Prostate gland (tissue), 2 donors: ENCODE results near the gene NSG2. TPM values are rescaled to one million over a fixed set of nuclear protein-coding genes. Genes with fewer than 3 reads are reported as not detected.

ENCODE experiments used
- DNase-seq: peaks from one replicate; pipeline ENCODE4 v3.0.0-alpha.2; 2019; ENCODE audit warnings: low spot score
- H3K27ac ChIP-seq, 2 donors: fragments of 200-600 bp; sonication (generic); 2 replicates each; pipeline ENCODE4 v1.5.1; 2017 to 2019
- H3K27me3 ChIP-seq: fragments of 200-600 bp; sonication (generic); replicated peaks from 2 replicates; pipeline ENCODE4 v1.5.1; 2019; ENCODE audit not compliant: insufficient read depth
- H3K36me3 ChIP-seq, 2 donors: fragments of 200-600 bp; sonication (generic); 1 replicate in 1 of 2; 2 replicates in 1 of 2; pipeline versions ENCODE4 v1.5.1 to v1.8.1; 2017 to 2019
- H3K4me1 ChIP-seq: fragments of 200-600 bp; sonication (generic); replicated peaks from 2 replicates; pipeline ENCODE4 v1.5.1; 2019
- H3K4me3 ChIP-seq, 2 donors: fragments of 200-600 bp; sonication (generic); 2 replicates each; pipeline ENCODE4 v1.5.1; 2017 to 2019
- H3K9me3 ChIP-seq: fragments of 200-600 bp; sonication (generic); 2 replicates; pipeline ENCODE4 v1.5.1; 2017
- POLR2A ChIP-seq: fragments of 450-650 bp; IDR thresholded peaks from one replicate; pipeline ENCODE4 v1.6.1; 2016; ENCODE audit warnings: antibody characterized with exemption, mild to moderate bottlenecking
- POLR2AphosphoS5 ChIP-seq: sonication (generic); formaldehyde crosslinking; IDR thresholded peaks from one replicate; pipeline ENCODE4 v1.6.1; 2017; ENCODE audit warnings: antibody characterized with exemption
- WGBS: methylation state at CpG from one replicate; pipeline ENCODE4 v1.1.5; 2018; 5-methylcytosine and 5-hydroxymethylcytosine counted together
- intact Hi-C: fragments of 100-400 bp; cut with DNase I; formaldehyde crosslinking; loops from one replicate; pipeline ENCODE4 v1.14.2; 2022
- total RNA-seq, 2 donors: library from RNA; depleted of rRNA; stranded (reverse); fragments of >200 nt; gene quantifications; one replicate each; pipeline ENCODE4 v1.1.0, GENCODE V29; 2016
- TF ChIP-seq, protein P1 (sequence below), 4 experiments: fragments of 200-600 bp in 2 of 4; fragments of 450-650 bp in 2 of 4; sonication (generic) in 2 of 4; IDR thresholded peaks; 1 replicate in 3 of 4; 2 replicates in 1 of 4; pipeline ENCODE4 v1.5.1; 2016 to 2019; ENCODE audit warnings: antibody characterized with exemption in 4 of 4, mild to moderate bottlenecking in 2 of 4, moderate library complexity in 2 of 4

The NSG2 gene
- total RNA-seq, 2 donors from 2014 or later, result 0.74 TPM; not detected in 1

GRCh38 chr5:174115226-174115625 lies 69.7 kb downstream of the NSG2 start:
- H3K27ac ChIP-seq, result no peak overlapping the region
- H3K4me1 ChIP-seq, result no peaks in the 10 kb centered on the region
- no peaks in the 10 kb centered on the region for H3K27me3 ChIP-seq
- H3K4me3 ChIP-seq, result no peak overlapping the region
- H3K36me3 ChIP-seq, result no peaks in the 10 kb centered on the region
- DNase-seq, result no peak
- intact Hi-C loops, result no loop called here
- WGBS, result 92% methylated on average over 7 of the region's 7 CpGs
- H3K9me3 ChIP-seq, result no peaks in the 10 kb centered on the region
- no peak for TF ChIP-seq POLR2A
- TF ChIP-seq POLR2AphosphoS5, result no peak
- TF ChIP-seq, protein P1, sequence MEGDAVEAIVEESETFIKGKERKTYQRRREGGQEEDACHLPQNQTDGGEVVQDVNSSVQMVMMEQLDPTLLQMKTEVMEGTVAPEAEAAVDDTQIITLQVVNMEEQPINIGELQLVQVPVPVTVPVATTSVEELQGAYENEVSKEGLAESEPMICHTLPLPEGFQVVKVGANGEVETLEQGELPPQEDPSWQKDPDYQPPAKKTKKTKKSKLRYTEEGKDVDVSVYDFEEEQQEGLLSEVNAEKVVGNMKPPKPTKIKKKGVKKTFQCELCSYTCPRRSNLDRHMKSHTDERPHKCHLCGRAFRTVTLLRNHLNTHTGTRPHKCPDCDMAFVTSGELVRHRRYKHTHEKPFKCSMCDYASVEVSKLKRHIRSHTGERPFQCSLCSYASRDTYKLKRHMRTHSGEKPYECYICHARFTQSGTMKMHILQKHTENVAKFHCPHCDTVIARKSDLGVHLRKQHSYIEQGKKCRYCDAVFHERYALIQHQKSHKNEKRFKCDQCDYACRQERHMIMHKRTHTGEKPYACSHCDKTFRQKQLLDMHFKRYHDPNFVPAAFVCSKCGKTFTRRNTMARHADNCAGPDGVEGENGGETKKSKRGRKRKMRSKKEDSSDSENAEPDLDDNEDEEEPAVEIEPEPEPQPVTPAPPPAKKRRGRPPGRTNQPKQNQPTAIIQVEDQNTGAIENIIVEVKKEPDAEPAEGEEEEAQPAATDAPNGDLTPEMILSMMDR (IDR thresholded peaks at IDR 0.05), result no peak

DNA sequence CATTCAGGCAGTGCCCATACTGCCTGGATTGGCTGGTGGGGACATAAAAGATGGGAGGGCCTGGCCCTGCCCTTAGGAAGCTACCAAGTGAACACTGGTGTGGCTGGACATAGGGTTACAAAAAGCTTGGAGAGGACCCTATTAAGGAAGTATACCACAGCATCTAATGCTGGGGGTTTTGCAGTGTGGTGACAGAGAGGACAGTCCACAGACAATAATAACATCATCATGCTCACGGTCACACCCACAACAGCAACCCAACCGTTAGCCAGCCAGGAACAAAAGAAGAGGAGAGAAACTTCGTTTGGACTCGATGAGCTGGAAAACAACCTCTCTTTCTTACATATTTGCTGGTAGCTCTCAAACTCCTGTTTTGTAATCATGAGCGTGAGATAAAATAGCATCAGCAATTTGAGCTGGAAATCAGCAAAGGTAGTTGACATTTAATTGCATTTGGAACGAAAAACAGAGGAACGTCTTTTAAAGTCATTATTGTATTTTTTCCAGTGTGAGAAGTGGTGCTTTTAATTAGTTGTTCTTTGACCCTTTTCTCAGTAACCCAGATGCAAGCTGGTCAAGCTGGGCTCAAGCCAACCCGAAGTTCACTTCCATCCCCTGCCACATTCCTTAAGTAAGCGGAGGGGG lies 73.4 kb downstream of the NSG2 start:
- Histone ChIP-seq H3K27ac (no peak overlapping the region), H3K27me3 (no peaks in the 10 kb centered on the region), H3K36me3 (no peaks in the 10 kb centered on the region), H3K9me3 (no peaks in the 10 kb centered on the region), H3K4me1 (no peaks in the 10 kb centered on the region), H3K4me3 (no peak overlapping the region)
- TF ChIP-seq POLR2AphosphoS5 (no peak), POLR2A (no peak)
- TF ChIP-seq, protein P1 (IDR thresholded peaks at IDR 0.05), result no peak
- DNase-seq, result no peak
- intact Hi-C loops, result no loop called here
- WGBS, result 64% methylated on average over 9 of the region's 9 CpGs

DNA sequence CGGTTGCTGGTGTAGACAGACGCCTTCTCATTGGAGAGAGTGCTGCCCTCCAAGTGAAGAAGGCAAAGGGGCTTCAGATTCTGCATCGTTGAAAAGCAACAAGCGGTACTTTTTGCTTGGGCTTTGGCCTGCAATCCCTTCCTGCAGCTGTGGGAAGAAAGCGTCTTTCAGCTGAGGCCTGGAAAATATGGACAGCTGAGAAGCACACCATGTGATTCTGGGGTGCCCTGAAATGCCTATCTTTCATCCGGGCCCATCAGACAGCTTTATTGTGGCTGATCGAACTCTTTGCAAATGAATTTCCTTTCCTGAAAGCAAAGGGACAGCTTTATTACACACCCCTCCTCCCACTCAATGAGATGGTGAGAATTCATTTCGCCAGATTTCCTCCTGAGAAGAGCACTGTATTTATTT lies 74.0 kb downstream of the NSG2 start:
- 57% methylated on average over 8 of the region's 8 CpGs for WGBS
- intact Hi-C loops, result no loop called here
- Histone ChIP-seq H3K9me3 (no peaks in the 10 kb centered on the region), H3K27me3 (no peaks in the 10 kb centered on the region), H3K27ac (no peak overlapping the region), H3K4me3 (no peak overlapping the region), H3K4me1 (no peaks in the 10 kb centered on the region), H3K36me3 (no peaks in the 10 kb centered on the region)
- no peak for DNase-seq
- no peak for TF ChIP-seq POLR2A
- TF ChIP-seq, protein P1 (IDR thresholded peaks at IDR 0.05), result no peak

DNA sequence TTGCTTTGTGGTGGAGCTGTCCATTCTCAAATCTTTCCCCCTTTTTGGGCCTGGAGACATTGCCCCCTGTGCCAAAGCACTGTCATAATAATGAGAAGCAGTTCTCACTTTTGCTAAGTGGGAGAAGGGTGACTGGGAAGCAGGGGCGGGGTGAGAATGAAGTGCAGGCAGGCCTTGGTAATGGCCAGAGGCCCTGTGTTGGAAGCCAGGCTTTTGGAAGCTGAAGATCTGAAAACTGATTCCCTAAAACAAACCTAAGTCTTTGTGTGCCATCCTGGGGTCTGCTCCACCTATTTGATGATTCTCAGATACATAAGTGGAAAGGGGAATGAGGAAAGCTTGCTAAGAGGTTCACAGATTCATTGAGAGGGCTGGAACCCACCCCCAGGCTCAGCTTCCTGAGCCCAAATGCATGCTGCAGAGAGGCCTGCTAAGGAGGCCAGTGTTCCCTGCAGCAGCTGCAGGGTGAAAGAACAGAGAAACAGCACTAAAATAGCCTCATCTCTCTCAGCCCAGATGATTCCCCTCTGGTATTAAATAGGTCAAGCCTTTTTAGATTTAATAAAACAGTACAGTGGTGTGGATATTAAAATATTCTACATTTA lies 75.0 kb downstream of the NSG2 start:
- intact Hi-C loops, result no loop called here
- TF ChIP-seq, protein P1 (IDR thresholded peaks at IDR 0.05), result no peak
- no peak for TF ChIP-seq POLR2A
- no peak for TF ChIP-seq POLR2AphosphoS5
- Histone ChIP-seq H3K27me3 (no peaks in the 10 kb centered on the region), H3K36me3 (no peaks in the 10 kb centered on the region), H3K9me3 (no peaks in the 10 kb centered on the region), H3K27ac (no peak overlapping the region), H3K4me3 (no peak overlapping the region), H3K4me1 (no peaks in the 10 kb centered on the region)
- WGBS, result 20% methylated on average over 1 of the region's 1 CpG
- DNase-seq, result no peak

- Histone ChIP-seq H3K27ac (no peak overlapping the region), H3K27me3 (no peaks in the 10 kb centered on the region), H3K4me3 (no peak overlapping the region), H3K36me3 (no peaks in the 10 kb centered on the region), H3K4me1 (no peaks in the 10 kb centered on the region), H3K9me3 (no peaks in the 10 kb centered on the region)
- TF ChIP-seq POLR2AphosphoS5, result no peak
- TF ChIP-seq, protein P1 (IDR thresholded peaks at IDR 0.05), result no peak
- no peak for TF ChIP-seq POLR2A
- DNase-seq, result no peak
- WGBS, result 91% methylated on average over 1 of the region's 1 CpG
- intact Hi-C loops, result no loop called here
Observed at GRCh38 chr5:174134545-174134944, 89.0 kb downstream of the NSG2 start.
